Measurements from ENCODE around the gene IFNA7.
A peak's percentile ranks its signal among the peaks of the same experiment; 100 is the strongest.
"Not testable (repeated sequence)": the region's sequence is repeated elsewhere in the genome, so short reads cannot be mapped to it uniquely, and the experiment has no call there.

The IFNA7 gene

DNA sequence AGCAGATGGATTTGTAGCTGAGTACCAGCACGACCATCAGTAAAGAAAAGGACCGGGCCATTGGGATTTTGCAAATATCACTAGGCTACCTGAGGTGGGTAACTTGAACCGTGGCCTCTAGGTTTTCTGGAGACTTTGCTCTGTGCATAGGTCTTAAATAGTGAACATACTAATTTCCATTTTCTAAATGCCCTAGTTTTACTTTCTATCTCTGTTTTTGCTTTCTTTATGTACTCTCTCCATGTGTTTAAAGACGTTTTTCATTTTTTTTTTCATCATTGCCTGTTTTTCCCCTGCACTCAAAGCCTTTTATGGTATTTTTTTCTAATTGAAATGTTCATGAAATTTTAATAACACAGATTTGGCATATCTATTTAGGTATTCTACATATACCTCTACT lies at the start of gene IFNA7:
Gene IFNA7 (minus strand): TSS at position 101 of the 400 bp plus-strand sequence. CDS start 40 bp downstream, at position 61.
- not testable (repeated sequence) for DNase-seq (ENCODE audit: low read depth in 2 of 2)

DNA sequence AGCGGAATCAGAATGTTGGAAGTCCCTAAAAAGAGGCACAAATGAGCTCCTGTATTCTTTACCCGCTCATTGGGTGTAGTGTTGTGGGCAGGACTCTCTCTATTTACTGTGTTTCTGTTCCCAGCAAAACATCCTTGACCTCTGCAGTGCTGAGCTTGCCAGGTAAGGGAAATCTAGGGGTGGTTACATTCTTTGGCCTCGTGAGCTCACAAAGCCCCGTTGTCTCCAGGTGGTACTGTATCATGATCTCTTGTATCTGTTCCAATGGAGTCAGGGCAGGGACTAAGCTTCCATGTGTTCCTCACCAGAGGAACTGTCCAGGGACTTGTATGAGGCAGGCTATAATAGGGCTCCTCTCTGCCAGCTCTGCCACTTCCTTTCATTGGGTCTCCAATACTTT lies 49.6 kb upstream of the IFNA7 start:
- no peak for DNase-seq (ENCODE audit: low read depth in 2 of 2)

GRCh38 chr9:21251190-21251589 lies 49.2 kb upstream of the IFNA7 start:
- no peak for DNase-seq (ENCODE audit: low read depth in 2 of 2)

- DNase-seq (ENCODE audit: low read depth in 2 of 2), result no peak
These were observed 42.8 kb upstream of the IFNA7 start for GRCh38 chr9:21244836-21245235.

- no peak for DNase-seq (ENCODE audit: low read depth in 2 of 2)
These were observed 37.9 kb upstream of the IFNA7 start, which contains the start of gene IFNA14 for GRCh38 chr9:21239911-21240310. Gene IFNA14 (minus strand): TSS chr9:21240005. CDS start chr9:21239935, 70 bp downstream.

DNA sequence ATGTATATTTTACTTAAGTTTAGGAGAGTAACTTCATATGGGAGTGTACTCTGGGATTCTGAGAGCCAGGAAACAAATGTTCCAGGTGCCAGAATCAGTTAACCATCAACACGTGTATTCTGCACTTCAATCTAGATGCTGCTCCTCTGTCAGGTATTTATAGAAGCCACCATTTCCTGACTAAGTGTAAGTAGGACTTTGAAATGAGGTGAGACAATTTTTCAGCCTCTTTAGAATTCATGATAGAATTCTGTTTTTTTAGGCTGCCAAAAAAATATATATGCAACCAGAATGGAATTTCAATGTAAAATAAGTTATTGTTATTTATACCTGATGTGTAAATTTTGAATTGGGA lies 34.3 kb upstream of the IFNA7 start:
- not testable (repeated sequence) for DNase-seq (ENCODE audit: low read depth in 2 of 2)

DNA sequence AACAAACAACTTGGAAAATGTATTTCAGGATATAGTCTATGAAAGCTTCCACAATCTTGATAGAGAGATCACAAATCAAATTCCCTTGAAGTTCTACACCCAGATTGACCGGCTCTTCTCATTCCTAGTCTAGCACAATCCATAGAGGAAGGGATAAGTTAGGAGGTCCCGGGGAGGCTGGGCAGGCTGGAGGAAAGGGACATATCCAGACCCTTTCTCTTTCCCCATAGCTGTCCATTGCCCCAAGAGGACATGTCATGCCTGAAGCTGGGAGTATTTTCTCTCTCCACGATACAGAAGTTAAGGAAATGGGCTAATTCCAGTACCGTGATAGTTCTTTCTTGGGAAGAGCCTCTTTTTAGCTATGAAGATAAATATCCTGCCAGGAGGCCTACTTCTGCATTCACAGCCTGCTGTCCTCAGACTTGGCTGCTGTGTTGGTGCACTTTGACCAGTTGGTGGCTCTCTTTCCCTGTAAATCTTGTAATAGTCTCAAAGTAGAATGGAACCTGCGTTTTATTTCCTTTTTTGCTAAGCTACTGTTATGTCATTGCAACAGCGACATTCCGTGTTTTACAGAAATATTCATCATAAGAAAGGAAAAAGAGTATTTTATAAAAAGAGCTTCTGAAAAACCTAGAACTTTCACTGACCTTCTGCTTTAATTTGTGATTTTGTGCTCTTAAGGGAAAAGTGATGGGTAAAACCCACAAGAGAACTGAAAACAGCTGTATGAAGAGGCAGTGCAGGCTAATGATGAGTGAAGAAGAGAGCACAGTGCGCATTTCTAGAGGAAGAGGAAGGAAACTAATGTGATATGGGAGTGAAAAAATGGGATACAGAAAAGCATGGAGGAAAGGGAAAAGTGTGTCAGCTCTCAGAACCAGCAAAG lies 33.7 kb upstream of the IFNA7 start:
- DNase-seq (ENCODE audit: low read depth in 2 of 2), result not testable (repeated sequence)

DNA sequence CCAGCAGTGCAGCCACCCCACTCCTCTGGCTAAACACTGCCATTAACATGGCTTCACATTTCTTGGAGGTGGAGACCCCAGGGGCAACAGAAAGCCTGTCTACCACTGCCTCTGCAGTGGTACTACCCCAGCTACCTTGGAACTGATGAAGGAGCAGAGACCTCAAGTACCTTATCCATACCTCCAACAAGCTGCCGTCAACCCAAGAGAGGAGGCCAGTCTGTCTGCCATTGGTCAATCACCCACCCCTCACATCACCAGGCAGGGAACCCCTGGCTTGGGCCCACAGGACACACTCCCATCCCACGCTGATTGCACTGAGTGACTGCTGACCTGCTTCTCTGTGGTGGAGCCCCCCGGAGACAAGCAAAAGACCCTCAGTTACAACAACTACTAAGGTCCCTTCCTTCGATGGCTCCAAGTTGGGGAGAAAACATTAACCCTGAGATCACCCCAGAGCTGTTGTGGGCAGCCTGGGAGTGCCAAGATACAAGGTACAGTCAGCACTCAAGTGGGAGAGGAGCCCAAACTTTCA lies 32.2 kb upstream of the IFNA7 start:
- DNase-seq (ENCODE audit: low read depth in 2 of 2), result no peak

GRCh38 chr9:21233258-21233657 lies 31.3 kb upstream of the IFNA7 start:
- no peak for DNase-seq (ENCODE audit: low read depth in 2 of 2)

DNA sequence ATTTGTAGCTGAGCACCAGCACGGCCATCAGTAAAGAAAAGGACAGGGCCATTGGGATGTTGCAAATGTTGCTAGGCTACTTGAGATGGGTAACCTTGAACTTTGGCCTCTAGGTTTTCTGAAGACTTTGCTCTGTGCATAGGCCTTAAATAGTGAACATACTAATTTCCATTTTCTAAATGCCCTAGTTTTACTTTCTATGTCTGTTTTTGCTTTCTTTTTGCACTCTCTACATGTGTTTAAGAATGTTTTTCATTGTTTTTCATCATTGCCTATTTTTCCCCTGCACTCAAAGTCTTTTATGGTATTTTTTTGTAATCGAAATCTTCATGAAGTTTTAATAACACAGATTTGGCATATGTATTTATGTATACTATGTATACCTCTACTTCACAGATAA lies 26.1 kb upstream of the IFNA7 start, which contains the start of gene IFNA17:
Gene IFNA17 (minus strand): TSS at position 101 of the 400 bp plus-strand sequence. CDS start 49 bp downstream, at position 52.
- DNase-seq (ENCODE audit: low read depth in 2 of 2), result no peak

GRCh38 chr9:21217211-21217610 lies 15.2 kb upstream of the IFNA7 start, which contains the start of gene IFNA16:
Gene IFNA16 (minus strand): TSS chr9:21217311. CDS start chr9:21217305, 6 bp downstream.
- DNase-seq (ENCODE audit: low read depth in 2 of 2), result not testable (repeated sequence)

DNA sequence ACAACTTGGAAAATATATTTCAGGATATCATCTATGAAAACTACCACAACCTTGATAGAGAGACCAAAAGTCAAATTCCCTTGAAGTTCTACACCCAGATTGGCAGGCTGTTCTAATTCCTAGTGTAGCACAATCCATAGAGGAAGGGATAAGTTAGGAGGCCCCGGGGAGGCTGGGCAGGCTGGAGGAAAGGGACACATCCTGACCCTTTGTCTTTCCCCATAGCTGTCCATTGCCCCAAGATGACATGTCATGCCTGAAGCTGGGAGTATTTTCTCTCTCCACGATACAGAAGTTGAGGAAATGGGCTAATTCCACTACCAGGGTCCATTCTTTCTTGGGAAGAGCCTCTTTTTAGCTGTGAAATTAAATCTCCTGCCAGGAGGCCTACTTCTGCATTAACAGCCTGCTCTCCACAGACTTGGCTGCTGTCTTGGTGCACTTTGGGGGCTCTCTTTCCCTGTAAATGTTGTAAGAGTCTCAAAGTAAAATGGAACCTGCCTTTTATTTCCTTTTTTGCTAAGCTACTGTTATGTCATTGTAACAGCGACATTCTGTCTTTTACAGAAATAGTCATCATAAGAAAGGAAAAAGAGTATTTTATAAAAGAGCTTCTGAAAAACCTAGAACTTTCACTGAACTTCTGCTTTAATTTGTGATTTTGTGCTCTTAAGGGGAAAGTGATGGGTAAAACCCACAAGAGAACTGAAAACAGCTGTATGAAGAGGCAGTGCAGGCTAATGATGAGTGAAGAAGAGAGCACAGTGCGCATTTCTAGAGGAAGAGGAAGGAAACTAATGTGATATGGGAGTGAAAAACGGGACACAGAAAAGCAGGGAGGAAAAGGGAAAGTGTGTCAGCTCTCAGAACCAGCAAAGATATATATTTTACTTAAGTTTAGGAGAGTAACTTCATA lies 11.7 kb upstream of the IFNA7 start:
- DNase-seq (ENCODE audit: low read depth in 2 of 2), result not testable (repeated sequence)

DNA sequence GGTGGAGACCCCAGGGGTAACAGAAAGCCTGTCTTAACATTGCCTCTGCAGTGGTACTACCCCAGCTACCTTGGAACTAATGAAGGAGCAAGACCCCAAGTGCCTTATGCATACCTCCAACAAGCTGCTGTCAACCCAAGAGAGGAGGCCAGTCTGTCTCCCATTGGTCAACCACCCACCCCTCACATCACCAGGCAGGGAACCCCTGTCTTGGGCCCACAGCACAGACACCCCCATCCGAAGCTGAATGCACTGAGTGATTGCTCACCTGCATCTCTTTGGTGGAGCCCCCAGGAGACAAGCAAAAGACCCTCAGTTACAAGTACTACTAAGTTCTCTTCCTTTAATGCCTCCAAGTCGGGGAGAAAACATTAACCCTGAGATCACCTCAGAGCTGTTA lies 10.2 kb upstream of the IFNA7 start:
- DNase-seq (ENCODE audit: low read depth in 2 of 2), result not testable (repeated sequence)

- not testable (repeated sequence) for DNase-seq (ENCODE audit: low read depth in 2 of 2)
These were observed 8.8 kb upstream of the IFNA7 start for GRCh38 chr9:21210782-21211181.

DNA sequence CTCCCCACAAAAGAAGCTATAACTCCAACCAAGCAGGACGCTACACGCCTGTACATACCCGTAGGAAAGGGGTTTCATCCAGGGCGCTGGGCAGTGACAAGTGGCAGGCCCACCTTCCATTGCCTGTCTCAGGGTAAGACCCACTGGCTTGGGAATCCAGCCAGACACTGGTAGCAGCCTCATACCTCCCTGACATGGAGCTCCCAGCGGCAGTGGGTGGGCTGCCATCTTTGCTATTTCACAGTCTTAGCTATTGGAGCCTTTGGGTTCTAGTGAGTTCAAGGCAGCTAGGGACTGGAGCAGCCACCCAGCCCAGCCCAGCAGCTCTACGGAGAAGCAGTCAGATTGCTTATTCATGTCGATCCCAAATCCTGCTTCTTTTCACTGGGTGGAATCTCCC lies 8.3 kb upstream of the IFNA7 start:
- DNase-seq (ENCODE audit: low read depth in 2 of 2), result no peak

DNA sequence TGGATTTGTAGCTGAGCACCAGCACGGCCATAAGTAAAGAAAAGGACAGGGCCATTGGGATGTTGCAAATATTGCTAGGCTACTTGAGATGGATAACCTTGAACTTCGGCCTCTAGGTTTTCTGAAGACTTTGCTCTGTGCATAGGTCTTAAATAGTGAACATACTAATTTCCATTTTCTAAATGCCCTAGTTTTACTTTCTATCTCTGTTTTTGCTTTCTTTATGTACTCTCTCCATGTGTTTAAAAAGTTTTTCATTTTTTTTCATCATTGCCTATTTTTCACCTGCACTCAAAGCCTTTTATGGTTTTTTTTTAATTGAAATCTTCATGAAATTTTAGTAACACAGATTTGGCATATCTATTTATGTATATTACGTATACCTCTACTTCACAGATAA lies 5.0 kb upstream of the IFNA7 start, which contains the start of gene IFNA10:
Gene IFNA10 (minus strand): TSS at position 101 of the 400 bp plus-strand sequence. CDS start 46 bp downstream, at position 55.
- DNase-seq (ENCODE audit: low read depth in 2 of 2), result not testable (repeated sequence)

DNA sequence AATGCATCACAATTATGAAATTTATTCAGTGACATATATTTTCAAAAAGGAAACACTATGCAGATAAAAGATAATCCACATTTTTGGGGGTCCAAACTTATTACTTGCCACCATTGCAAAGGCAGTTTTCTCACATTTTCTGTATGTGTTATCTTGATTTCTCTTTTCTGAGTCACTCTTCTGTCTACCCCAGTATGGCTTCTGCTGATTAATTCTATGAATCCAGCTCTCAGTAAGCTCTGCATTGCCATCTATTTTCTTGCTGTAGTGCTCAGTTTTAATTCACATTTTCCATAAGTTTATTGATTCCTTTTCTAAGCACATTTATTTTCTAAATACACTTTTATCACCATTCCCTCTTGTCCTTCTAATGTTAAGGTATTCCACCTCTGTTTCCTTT lies 3.2 kb upstream of the IFNA7 start:
- DNase-seq (ENCODE audit: low read depth in 2 of 2), result no peak

- peak in 1 of 2 donors; percentile 20 for DNase-seq (ENCODE audit: low read depth in 2 of 2)
These were observed 6.9 kb downstream of the IFNA7 start for GRCh38 chr9:21194867-21195776.

GRCh38 chr9:21187487-21187886 lies 14.5 kb downstream of the IFNA7 start, which contains the start of gene IFNA4:
Gene IFNA4 (minus strand): TSS chr9:21187587. CDS start chr9:21187531, 56 bp downstream.
- DNase-seq (ENCODE audit: low read depth in 2 of 2), result not testable (repeated sequence)
